Tongue (tissue), 2 donors: ENCODE measurements around the gene DICER1. TPM values are rescaled to one million over a fixed set of nuclear protein-coding genes. Genes with fewer than 3 reads are reported as not detected.

ENCODE experiments used
- DNase-seq: peaks from one replicate; pipeline ENCODE4 v3.0.0-alpha.2; 2015
- total RNA-seq: library from RNA; depleted of rRNA; stranded (reverse); fragments of >200 nt; gene quantifications from one replicate; pipeline ENCODE4 v1.2.3, GENCODE V29; 2014

The DICER1 gene
- total RNA-seq, 1 donor from 2014 or later: 99.0 TPM

GRCh38 chr14:95077345-95077744 is 80.0 kb downstream of the DICER1 start:
- DNase-seq: no peak

GRCh38 chr14:95075789-95076188 is 81.5 kb downstream of the DICER1 start:
- no peak for DNase-seq

- no peak for DNase-seq
These were observed 83.4 kb downstream of the DICER1 start for GRCh38 chr14:95073947-95074346.

- DNase-seq: peak; percentile 39
These were observed 84.9 kb downstream of the DICER1 start for GRCh38 chr14:95072310-95072905.

GRCh38 chr14:95071649-95072280 is 85.6 kb downstream of the DICER1 start:
- DNase-seq: peak; percentile 43

- no peak for DNase-seq
These were observed 86.4 kb downstream of the DICER1 start for GRCh38 chr14:95070748-95071435.

GRCh38 chr14:95069547-95069946 is 87.8 kb downstream of the DICER1 start:
- DNase-seq: no peak

GRCh38 chr14:95069018-95069417 is 88.3 kb downstream of the DICER1 start:
- no peak for DNase-seq

GRCh38 chr14:95068521-95068920 is 88.8 kb downstream of the DICER1 start:
- no peak for DNase-seq

GRCh38 chr14:95068080-95068479 is 89.2 kb downstream of the DICER1 start:
- no peak for DNase-seq

GRCh38 chr14:95067526-95067925 is 89.8 kb downstream of the DICER1 start:
- no peak for DNase-seq

GRCh38 chr14:95066427-95066986 is 90.8 kb downstream of the DICER1 start:
- no peak for DNase-seq

GRCh38 chr14:95065411-95065810 is 91.9 kb downstream of the DICER1 start:
- no peak for DNase-seq

- DNase-seq: no peak
These were observed 92.6 kb downstream of the DICER1 start for GRCh38 chr14:95064734-95065133.

- DNase-seq: no peak
These were observed 93.1 kb downstream of the DICER1 start for GRCh38 chr14:95064256-95064655.

GRCh38 chr14:95063391-95063790 is 93.9 kb downstream of the DICER1 start:
- DNase-seq: no peak

GRCh38 chr14:95062946-95063345 is 94.4 kb downstream of the DICER1 start:
- DNase-seq: no peak

GRCh38 chr14:95062220-95062619 is 95.1 kb downstream of the DICER1 start:
- no peak for DNase-seq

GRCh38 chr14:95061317-95062093 is 95.8 kb downstream of the DICER1 start:
- no peak for DNase-seq

GRCh38 chr14:95059126-95059525 is 98.2 kb downstream of the DICER1 start:
- DNase-seq: no peak

GRCh38 chr14:95058491-95058890 is 98.8 kb downstream of the DICER1 start:
- no peak for DNase-seq

GRCh38 chr14:95057851-95058250 is 99.5 kb downstream of the DICER1 start:
- no peak for DNase-seq

GRCh38 chr14:95057147-95057546 is 100.2 kb downstream of the DICER1 start:
- no peak for DNase-seq
